ENCODE measurements around the gene SPTBN1.

DNA sequence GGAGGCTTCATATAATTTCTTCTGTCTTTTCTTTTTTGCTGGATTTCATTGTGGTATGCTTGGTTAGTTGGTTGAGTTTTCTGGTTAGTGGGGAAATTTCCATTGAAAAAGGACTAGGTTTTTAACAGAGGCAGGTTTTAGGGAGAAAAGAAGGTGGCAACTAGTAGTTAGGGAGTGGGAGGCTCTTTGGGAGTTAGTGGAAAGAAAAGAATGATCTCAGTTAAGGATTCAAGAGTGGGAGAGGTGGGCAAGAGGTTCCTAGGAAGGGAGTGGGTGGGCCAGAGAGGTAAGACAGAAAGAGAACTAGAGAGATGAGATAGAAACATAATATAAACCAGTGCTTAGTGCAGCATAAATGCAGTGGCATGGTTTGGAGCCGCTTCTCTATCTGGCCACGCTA, 96.9 kb downstream of the SPTBN1 start:
- TF ChIP-seq, protein P1, sequence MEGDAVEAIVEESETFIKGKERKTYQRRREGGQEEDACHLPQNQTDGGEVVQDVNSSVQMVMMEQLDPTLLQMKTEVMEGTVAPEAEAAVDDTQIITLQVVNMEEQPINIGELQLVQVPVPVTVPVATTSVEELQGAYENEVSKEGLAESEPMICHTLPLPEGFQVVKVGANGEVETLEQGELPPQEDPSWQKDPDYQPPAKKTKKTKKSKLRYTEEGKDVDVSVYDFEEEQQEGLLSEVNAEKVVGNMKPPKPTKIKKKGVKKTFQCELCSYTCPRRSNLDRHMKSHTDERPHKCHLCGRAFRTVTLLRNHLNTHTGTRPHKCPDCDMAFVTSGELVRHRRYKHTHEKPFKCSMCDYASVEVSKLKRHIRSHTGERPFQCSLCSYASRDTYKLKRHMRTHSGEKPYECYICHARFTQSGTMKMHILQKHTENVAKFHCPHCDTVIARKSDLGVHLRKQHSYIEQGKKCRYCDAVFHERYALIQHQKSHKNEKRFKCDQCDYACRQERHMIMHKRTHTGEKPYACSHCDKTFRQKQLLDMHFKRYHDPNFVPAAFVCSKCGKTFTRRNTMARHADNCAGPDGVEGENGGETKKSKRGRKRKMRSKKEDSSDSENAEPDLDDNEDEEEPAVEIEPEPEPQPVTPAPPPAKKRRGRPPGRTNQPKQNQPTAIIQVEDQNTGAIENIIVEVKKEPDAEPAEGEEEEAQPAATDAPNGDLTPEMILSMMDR (IDR thresholded peaks at IDR 0.05), result no peak
- TF ChIP-seq, protein P2, sequence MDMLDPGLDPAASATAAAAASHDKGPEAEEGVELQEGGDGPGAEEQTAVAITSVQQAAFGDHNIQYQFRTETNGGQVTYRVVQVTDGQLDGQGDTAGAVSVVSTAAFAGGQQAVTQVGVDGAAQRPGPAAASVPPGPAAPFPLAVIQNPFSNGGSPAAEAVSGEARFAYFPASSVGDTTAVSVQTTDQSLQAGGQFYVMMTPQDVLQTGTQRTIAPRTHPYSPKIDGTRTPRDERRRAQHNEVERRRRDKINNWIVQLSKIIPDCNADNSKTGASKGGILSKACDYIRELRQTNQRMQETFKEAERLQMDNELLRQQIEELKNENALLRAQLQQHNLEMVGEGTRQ (IDR thresholded peaks at IDR 0.05), result no peak
- no peak for TF ChIP-seq RNF2 (IDR thresholded peaks at IDR 0.05; ENCODE audit: borderline replicate concordance, low read depth)
- no peak for TF ChIP-seq CEBPB (IDR thresholded peaks at IDR 0.05)
- TF ChIP-seq, protein P3, sequence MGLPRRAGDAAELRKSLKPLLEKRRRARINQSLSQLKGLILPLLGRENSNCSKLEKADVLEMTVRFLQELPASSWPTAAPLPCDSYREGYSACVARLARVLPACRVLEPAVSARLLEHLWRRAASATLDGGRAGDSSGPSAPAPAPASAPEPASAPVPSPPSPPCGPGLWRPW (IDR thresholded peaks at IDR 0.05), result no peak
- no peak for TF ChIP-seq EP300 (IDR thresholded peaks at IDR 0.05)
- TF ChIP-seq MAFK (IDR thresholded peaks at IDR 0.05; ENCODE audit: partially characterized antibody), result no peak
